ENCODE measurements around the gene LRP2. TPM values are rescaled to one million over a fixed set of nuclear protein-coding genes. Genes with fewer than 3 reads are reported as not detected.

The LRP2 gene
- total and polyA plus RNA-seq, 4 donors, result 0.19 to 5.7 (median 0.40) TPM

GRCh38 chr2:169354244-169354643 lies 8.1 kb downstream of the LRP2 start:
- Histone ChIP-seq H3K27me3 (ENCODE audit: control insufficient read depth in 4 of 4, insufficient read depth in 4 of 4, low read length in 3 of 4) (no peaks in the 10 kb centered on the region), H3K9me3 (ENCODE audit: control insufficient read depth in 4 of 4, low read length in 3 of 4) (no peaks in the 10 kb centered on the region), H3K4me1 (ENCODE audit: control insufficient read depth in 4 of 4, insufficient read depth in 4 of 4, low read length in 3 of 4) (no peaks in the 10 kb centered on the region), H3K4me3 (ENCODE audit: low read depth in 1 of 3, low read length in 3 of 3) (no peak overlapping the region), H3K36me3 (ENCODE audit: control insufficient read depth in 4 of 4, insufficient read depth in 3 of 4, low read depth in 1 of 4, low read length in 3 of 4) (no peaks in the 10 kb centered on the region), H3K9ac (ENCODE audit: low read depth in 1 of 2, low read length in 2 of 2) (no peak overlapping the region), H3K27ac (ENCODE audit: low read depth in 1 of 2, low read length in 2 of 2) (no peak overlapping the region)
- no peak for DNase-seq (ENCODE audit: low spot score)
- WGBS, result 96% methylated on average over 2 of the region's 2 CpGs
- TF ChIP-seq SP1 (IDR thresholded peaks at IDR 0.05), result no peak
- TF ChIP-seq YY1 (IDR thresholded peaks at IDR 0.05), result no peak
- TF ChIP-seq EGR1 (IDR thresholded peaks at IDR 0.05; ENCODE audit: low read depth in 2 of 2), result no peak
- no peak for TF ChIP-seq JUND (IDR thresholded peaks at IDR 0.05)
- no peak for TF ChIP-seq CTCF (IDR thresholded peaks at IDR 0.05; ENCODE audit: low read depth, low read length, missing input control)
- TF ChIP-seq HNF4G (IDR thresholded peaks at IDR 0.05), result no peak
- TF ChIP-seq ZBTB33 (IDR thresholded peaks at IDR 0.05), result no peak
- no peak for TF ChIP-seq RXRA (IDR thresholded peaks at IDR 0.05)
- TF ChIP-seq TAF1 (conservative IDR thresholded peaks at IDR 0.05), result no peak
- TF ChIP-seq FOXA1 (IDR thresholded peaks at IDR 0.05), result no peak
- no peak for TF ChIP-seq FOXA2 (IDR thresholded peaks at IDR 0.05)

- no peaks in the 10 kb centered on the region for H3K9me3 ChIP-seq (ENCODE audit: control insufficient read depth in 4 of 4, low read length in 3 of 4)
- TF ChIP-seq JUND (IDR thresholded peaks at IDR 0.05) (no peak), SP1 (IDR thresholded peaks at IDR 0.05) (no peak), ATF3 (IDR thresholded peaks at IDR 0.05) (no peak), MAX (IDR thresholded peaks at IDR 0.05) (no peak)
- no peak overlapping the region for H3K9ac ChIP-seq (ENCODE audit: low read depth in 1 of 2, low read length in 2 of 2)
- no peaks in the 10 kb centered on the region for H3K27me3 ChIP-seq (ENCODE audit: control insufficient read depth in 4 of 4, insufficient read depth in 4 of 4, low read length in 3 of 4)
- 95% methylated on average over 4 of the region's 4 CpGs for WGBS
- DNase-seq (ENCODE audit: low spot score), result no peak
- H3K4me3 ChIP-seq (ENCODE audit: low read depth in 1 of 3, low read length in 3 of 3), result no peak overlapping the region
- no peaks in the 10 kb centered on the region for H3K36me3 ChIP-seq (ENCODE audit: control insufficient read depth in 4 of 4, insufficient read depth in 3 of 4, low read depth in 1 of 4, low read length in 3 of 4)
- H3K27ac ChIP-seq (ENCODE audit: low read depth in 1 of 2, low read length in 2 of 2), result no peak overlapping the region
- H3K4me1 ChIP-seq (ENCODE audit: control insufficient read depth in 4 of 4, insufficient read depth in 4 of 4, low read length in 3 of 4), result no peaks in the 10 kb centered on the region
Measured at GRCh38 chr2:169351725-169352124, 10.6 kb downstream of the LRP2 start.

GRCh38 chr2:169349535-169349934 lies 12.8 kb downstream of the LRP2 start:
- Histone ChIP-seq H3K4me1 (ENCODE audit: control insufficient read depth in 4 of 4, insufficient read depth in 4 of 4, low read length in 3 of 4) (no peaks in the 10 kb centered on the region), H3K4me3 (ENCODE audit: low read depth in 1 of 3, low read length in 3 of 3) (no peak overlapping the region), H3K36me3 (ENCODE audit: control insufficient read depth in 4 of 4, insufficient read depth in 3 of 4, low read depth in 1 of 4, low read length in 3 of 4) (no peaks in the 10 kb centered on the region), H3K9me3 (ENCODE audit: control insufficient read depth in 4 of 4, low read length in 3 of 4) (no peaks in the 10 kb centered on the region), H3K9ac (ENCODE audit: low read depth in 1 of 2, low read length in 2 of 2) (no peak overlapping the region), H3K27ac (ENCODE audit: low read depth in 1 of 2, low read length in 2 of 2) (no peak overlapping the region), H3K27me3 (ENCODE audit: control insufficient read depth in 4 of 4, insufficient read depth in 4 of 4, low read length in 3 of 4) (no peaks in the 10 kb centered on the region)
- no peak for DNase-seq (ENCODE audit: low spot score)
- WGBS, result 81% methylated on average over 2 of the region's 2 CpGs
- TF ChIP-seq RXRA (IDR thresholded peaks at IDR 0.05), result no peak
- no peak for TF ChIP-seq FOXA1 (IDR thresholded peaks at IDR 0.05)
- no peak for TF ChIP-seq JUND (IDR thresholded peaks at IDR 0.05)
- TF ChIP-seq SP1 (IDR thresholded peaks at IDR 0.05), result no peak
- no peak for TF ChIP-seq REST (IDR thresholded peaks at IDR 0.05)
- TF ChIP-seq CTCF (IDR thresholded peaks at IDR 0.05; ENCODE audit: low read depth, low read length, missing input control), result no peak
- TF ChIP-seq ATF3 (IDR thresholded peaks at IDR 0.05), result no peak
- TF ChIP-seq FOXA2 (IDR thresholded peaks at IDR 0.05), result no peak
- no peak for TF ChIP-seq HNF4A (conservative IDR thresholded peaks at IDR 0.05)
- TF ChIP-seq TAF1 (conservative IDR thresholded peaks at IDR 0.05), result no peak
- no peak for TF ChIP-seq NR2F2 (IDR thresholded peaks at IDR 0.05)
- no peak for TF ChIP-seq HNF4G (IDR thresholded peaks at IDR 0.05)
- TF ChIP-seq GABPA (IDR thresholded peaks at IDR 0.05 in 1 of 2, conservative IDR thresholded peaks at IDR 0.05 in 1 of 2), result no peak
- no peak for TF ChIP-seq MAX (IDR thresholded peaks at IDR 0.05)

Measured in liver (tissue), 9 donors.